ENCODE measurements around the gene KIAA1671. TPM values are rescaled to one million over a fixed set of nuclear protein-coding genes. Genes with fewer than 3 reads are reported as not detected.
A peak's percentile ranks its signal among the peaks of the same experiment; 100 is the strongest.

KIAA1671 gene
- total and polyA plus RNA-seq, 9 of the 15 experiments (the other 6 are each of a cell fraction or from before 2014, with no cell fraction given) = under 0.01 to 0.11 (median 0.02) TPM; not detected in 5

GRCh38 chr22:25235547-25236290 lies 283.2 kb downstream of the KIAA1671 start (continued):
- TF ChIP-seq, protein P1, sequence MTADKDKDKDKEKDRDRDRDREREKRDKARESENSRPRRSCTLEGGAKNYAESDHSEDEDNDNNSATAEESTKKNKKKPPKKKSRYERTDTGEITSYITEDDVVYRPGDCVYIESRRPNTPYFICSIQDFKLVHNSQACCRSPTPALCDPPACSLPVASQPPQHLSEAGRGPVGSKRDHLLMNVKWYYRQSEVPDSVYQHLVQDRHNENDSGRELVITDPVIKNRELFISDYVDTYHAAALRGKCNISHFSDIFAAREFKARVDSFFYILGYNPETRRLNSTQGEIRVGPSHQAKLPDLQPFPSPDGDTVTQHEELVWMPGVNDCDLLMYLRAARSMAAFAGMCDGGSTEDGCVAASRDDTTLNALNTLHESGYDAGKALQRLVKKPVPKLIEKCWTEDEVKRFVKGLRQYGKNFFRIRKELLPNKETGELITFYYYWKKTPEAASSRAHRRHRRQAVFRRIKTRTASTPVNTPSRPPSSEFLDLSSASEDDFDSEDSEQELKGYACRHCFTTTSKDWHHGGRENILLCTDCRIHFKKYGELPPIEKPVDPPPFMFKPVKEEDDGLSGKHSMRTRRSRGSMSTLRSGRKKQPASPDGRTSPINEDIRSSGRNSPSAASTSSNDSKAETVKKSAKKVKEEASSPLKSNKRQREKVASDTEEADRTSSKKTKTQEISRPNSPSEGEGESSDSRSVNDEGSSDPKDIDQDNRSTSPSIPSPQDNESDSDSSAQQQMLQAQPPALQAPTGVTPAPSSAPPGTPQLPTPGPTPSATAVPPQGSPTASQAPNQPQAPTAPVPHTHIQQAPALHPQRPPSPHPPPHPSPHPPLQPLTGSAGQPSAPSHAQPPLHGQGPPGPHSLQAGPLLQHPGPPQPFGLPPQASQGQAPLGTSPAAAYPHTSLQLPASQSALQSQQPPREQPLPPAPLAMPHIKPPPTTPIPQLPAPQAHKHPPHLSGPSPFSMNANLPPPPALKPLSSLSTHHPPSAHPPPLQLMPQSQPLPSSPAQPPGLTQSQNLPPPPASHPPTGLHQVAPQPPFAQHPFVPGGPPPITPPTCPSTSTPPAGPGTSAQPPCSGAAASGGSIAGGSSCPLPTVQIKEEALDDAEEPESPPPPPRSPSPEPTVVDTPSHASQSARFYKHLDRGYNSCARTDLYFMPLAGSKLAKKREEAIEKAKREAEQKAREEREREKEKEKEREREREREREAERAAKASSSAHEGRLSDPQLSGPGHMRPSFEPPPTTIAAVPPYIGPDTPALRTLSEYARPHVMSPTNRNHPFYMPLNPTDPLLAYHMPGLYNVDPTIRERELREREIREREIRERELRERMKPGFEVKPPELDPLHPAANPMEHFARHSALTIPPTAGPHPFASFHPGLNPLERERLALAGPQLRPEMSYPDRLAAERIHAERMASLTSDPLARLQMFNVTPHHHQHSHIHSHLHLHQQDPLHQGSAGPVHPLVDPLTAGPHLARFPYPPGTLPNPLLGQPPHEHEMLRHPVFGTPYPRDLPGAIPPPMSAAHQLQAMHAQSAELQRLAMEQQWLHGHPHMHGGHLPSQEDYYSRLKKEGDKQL (CRISPR knock-in tag; IDR thresholded peaks at IDR 0.05; ENCODE audit: borderline replicate concordance) = no peak
- TF ChIP-seq GATAD2B (IDR thresholded peaks at IDR 0.05; ENCODE audit: borderline replicate concordance) = no peak
- no peak for TF ChIP-seq HES1 (IDR thresholded peaks at IDR 0.05; ENCODE audit: low read depth)
- peak; percentile 92 for TF ChIP-seq PBX2 (CRISPR knock-in tag; IDR thresholded peaks at IDR 0.05; ENCODE audit: low read depth)
- TF ChIP-seq PBX2 (tag; conservative IDR thresholded peaks at IDR 0.05; ENCODE audit: low read depth) = peak; percentile 96
- no peak for TF ChIP-seq MYNN (IDR thresholded peaks at IDR 0.05)
- no peak for TF ChIP-seq MYNN (CRISPR knock-in tag; IDR thresholded peaks at IDR 0.05)
- TF ChIP-seq SMC3 (conservative IDR thresholded peaks at IDR 0.05; ENCODE audit: insufficient read depth, low read depth, low read length) = peak; percentile 74
- TF ChIP-seq, protein P2, sequence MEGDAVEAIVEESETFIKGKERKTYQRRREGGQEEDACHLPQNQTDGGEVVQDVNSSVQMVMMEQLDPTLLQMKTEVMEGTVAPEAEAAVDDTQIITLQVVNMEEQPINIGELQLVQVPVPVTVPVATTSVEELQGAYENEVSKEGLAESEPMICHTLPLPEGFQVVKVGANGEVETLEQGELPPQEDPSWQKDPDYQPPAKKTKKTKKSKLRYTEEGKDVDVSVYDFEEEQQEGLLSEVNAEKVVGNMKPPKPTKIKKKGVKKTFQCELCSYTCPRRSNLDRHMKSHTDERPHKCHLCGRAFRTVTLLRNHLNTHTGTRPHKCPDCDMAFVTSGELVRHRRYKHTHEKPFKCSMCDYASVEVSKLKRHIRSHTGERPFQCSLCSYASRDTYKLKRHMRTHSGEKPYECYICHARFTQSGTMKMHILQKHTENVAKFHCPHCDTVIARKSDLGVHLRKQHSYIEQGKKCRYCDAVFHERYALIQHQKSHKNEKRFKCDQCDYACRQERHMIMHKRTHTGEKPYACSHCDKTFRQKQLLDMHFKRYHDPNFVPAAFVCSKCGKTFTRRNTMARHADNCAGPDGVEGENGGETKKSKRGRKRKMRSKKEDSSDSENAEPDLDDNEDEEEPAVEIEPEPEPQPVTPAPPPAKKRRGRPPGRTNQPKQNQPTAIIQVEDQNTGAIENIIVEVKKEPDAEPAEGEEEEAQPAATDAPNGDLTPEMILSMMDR (IDR thresholded peaks at IDR 0.05 in 2 of 3, conservative IDR thresholded peaks at IDR 0.05 in 1 of 3; ENCODE audit: insufficient read depth in 2 of 3, low read depth in 1 of 3, low read length in 3 of 3) = peak; percentile 74 to 85 (median 84)
- TF ChIP-seq HOMEZ (CRISPR knock-in tag; IDR thresholded peaks at IDR 0.05) = no peak
- no peak for TF ChIP-seq NCOA1 (IDR thresholded peaks at IDR 0.05; ENCODE audit: low read depth)
- 0 out of 2 replicates have a peak, but pooled peaks have one; percentile 9 for TF ChIP-seq BCOR (IDR thresholded peaks at IDR 0.05)
- peak; percentile 32 for TF ChIP-seq NEUROD1 (IDR thresholded peaks at IDR 0.05; ENCODE audit: borderline replicate concordance, low read depth, low read length, partially characterized antibody)
